ENCODE results near the gene CAPNS2. TPM values are rescaled to one million over a fixed set of nuclear protein-coding genes. Genes with fewer than 3 reads are reported as not detected.
A peak's percentile ranks its signal among the peaks of the same experiment; 100 is the strongest.

CAPNS2 gene
- total and polyA plus RNA-seq, 9 of the 15 experiments (the other 6 are each of a cell fraction or from before 2014, with no cell fraction given): 0.12 to 0.65 (median 0.24) TPM; not detected in 2

DNA sequence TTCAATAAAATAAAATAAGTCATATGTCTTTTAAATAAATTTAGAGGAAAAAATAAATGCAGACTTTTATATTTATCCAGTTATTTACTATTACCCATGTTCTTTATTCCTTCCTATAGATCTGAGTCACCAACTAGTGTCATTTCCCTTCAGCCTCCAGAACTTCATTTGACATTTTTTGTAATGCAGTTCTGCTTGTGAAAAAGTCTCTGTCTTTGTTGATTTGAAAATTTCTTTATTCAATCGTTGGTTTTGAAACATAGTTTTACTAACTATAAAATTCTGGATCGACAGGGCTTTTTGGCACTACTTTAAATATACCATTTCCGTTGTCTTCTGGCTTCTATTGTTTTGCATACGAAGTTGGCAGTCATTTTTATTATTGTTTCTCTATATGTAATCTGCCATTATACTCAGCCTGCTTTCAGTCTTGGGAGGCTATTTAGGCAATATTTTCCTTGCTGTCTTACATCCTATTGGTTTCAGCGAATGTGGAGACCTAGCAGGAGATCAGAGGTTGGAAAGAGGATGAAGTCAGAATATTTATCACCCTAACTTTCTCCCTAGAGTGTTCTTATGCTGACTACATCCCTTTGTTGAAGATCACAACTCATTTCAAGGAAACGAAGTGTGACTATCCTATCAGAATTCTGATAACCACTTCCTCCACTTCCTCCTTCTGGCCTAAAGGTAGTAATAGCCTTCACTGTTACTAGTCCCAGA lies 47.3 kb downstream of the CAPNS2 start:
- CTCF ChIA-PET (ENCODE audit: low intra/inter-chr PET ratio): no interaction called here
- Histone ChIP-seq H2AFZ (ENCODE audit: low read depth, low read length) (peak overlapping the region; percentile 30; the same call in 1 of the 2 replicates), H3K9ac (ENCODE audit: insufficient read depth in 1 of 2, low read depth in 2 of 2, low read length in 2 of 2) (no peak overlapping the region), H3K4me3 (no peak overlapping the region), H3K79me2 (ENCODE audit: control insufficient read depth, insufficient read depth, low read length) (no peaks in the 10 kb centered on the region), H4K20me1 (replicated peaks; ENCODE audit: control insufficient read depth, insufficient read depth, low read length) (no peaks in the 10 kb centered on the region), H3K9me1 (ENCODE audit: control insufficient read depth, insufficient read depth, low read length) (no peaks in the 10 kb centered on the region), H3K9me3 (replicated peaks; ENCODE audit: control insufficient read depth, insufficient read depth, low read depth, low read length) (0 out of 2 replicates have a peak, but pooled peaks cover 4% of the 10 kb centered on the region), H3K27ac (ENCODE audit: extremely low read depth, low read depth, low read length) (no peak overlapping the region), H3K36me3 (ENCODE audit: control insufficient read depth, insufficient read depth, low read length) (no peaks in the 10 kb centered on the region), H3K27me3 (ENCODE audit: control insufficient read depth in 2 of 2, insufficient read depth in 2 of 2, low read length in 2 of 2) (no peaks in the 10 kb centered on the region), H3K4me1 (replicated peaks in 1 of 2; ENCODE audit: control insufficient read depth in 2 of 2, insufficient read depth in 2 of 2, low read length in 2 of 2) (no peaks in the 10 kb centered on the region), H3K4me2 (ENCODE audit: insufficient read depth, low read length) (no peak overlapping the region)
- 2% methylated on average over 6 of the region's 6 CpGs for WGBS (ENCODE audit: insufficient coverage, low coverage, missing lambda C conversion rate)
- DNase-seq (ENCODE audit: extremely low read depth in 1 of 4, low spot score in 3 of 4) (no peak), FAIRE-seq (no peak), ATAC-seq (no peak)
- in situ Hi-C loops (cut with MboI): no loop called here
- no TSS peak for BruUV-seq (replicated peaks)
- no peak for TF ChIP-seq PPARD (CRISPR knock-in tag; IDR thresholded peaks at IDR 0.05)
- no peak for TF ChIP-seq HLTF (IDR thresholded peaks at IDR 0.05)
- TF ChIP-seq RUNX1 (IDR thresholded peaks at IDR 0.05; ENCODE audit: low read depth): no peak
- no peak for TF ChIP-seq TCF7L2 (IDR thresholded peaks at IDR 0.05; ENCODE audit: low read depth, low read length)
- TF ChIP-seq MTA1 (IDR thresholded peaks at IDR 0.05; ENCODE audit: borderline replicate concordance): no peak
- no peak for TF ChIP-seq GATAD2B (IDR thresholded peaks at IDR 0.05; ENCODE audit: borderline replicate concordance)
- TF ChIP-seq SRF (CRISPR knock-in tag; IDR thresholded peaks at IDR 0.05): no peak
- no peak for TF ChIP-seq ZKSCAN1 (IDR thresholded peaks at IDR 0.05; ENCODE audit: low read depth, low read length)
- POLR2A ChIA-PET: no interaction called here
- intact Hi-C loops (cut with micrococcal nuclease): no loop called here

All from K562 (cell line).